GM21526 (cell line): ENCODE results near the gene ADARB2.
"Not testable (repeated sequence)": the region's sequence is repeated elsewhere in the genome, so short reads cannot be mapped to it uniquely, and the experiment has no call there.

Source experiments
- ATAC-seq: cut with Tn5 transposase; IDR thresholded peaks from one replicate; pipeline ENCODE4 v1.9.1; 2021; ENCODE audit warnings: moderate library complexity; ENCODE audit not compliant: unreplicated experiment, low FRiP score

Gene ADARB2

GRCh38 chr10:1404323-1405260, 332.7 kb downstream of the ADARB2 start:
- ATAC-seq, result no peak

GRCh38 chr10:1403508-1404322, 333.6 kb downstream of the ADARB2 start:
- no peak for ATAC-seq

GRCh38 chr10:1402816-1403507, 334.4 kb downstream of the ADARB2 start:
- no peak for ATAC-seq

DNA sequence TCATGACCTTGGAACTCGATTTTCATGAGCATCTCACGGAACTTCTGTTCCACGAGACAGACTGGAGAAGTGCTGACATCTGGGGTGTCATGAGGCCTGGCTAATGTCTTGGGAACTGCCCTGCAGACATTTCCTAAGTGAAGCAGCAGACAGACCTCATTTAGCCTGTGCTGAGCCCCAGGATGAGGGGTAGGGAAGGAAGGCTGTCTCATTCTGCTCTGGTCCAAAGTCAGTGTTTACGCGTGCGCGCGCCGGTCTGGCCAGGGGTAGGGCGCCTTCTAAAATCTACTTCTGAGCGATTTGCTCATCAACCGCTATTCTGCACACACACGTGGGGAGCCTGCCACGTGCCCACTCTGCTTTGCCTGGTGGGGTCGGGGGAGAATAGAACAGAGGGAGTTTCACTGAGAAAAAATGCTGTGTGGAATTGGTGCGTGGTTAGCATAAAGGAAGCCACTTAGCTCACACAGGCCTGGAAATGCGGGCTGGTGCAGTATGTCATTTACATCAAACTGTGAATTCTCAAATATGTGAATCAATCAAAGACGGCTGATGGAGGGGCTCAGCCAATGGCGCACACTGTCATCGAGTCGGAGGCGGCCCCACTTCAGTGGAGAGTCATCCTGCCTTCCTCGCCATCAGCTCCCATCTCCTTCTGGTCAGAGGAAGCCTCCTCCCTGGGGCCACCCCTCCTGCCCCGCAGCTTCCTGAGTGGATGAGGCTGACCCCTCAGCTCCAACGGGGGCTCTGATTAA, 335.1 kb downstream of the ADARB2 start:
- ATAC-seq, result no peak

DNA sequence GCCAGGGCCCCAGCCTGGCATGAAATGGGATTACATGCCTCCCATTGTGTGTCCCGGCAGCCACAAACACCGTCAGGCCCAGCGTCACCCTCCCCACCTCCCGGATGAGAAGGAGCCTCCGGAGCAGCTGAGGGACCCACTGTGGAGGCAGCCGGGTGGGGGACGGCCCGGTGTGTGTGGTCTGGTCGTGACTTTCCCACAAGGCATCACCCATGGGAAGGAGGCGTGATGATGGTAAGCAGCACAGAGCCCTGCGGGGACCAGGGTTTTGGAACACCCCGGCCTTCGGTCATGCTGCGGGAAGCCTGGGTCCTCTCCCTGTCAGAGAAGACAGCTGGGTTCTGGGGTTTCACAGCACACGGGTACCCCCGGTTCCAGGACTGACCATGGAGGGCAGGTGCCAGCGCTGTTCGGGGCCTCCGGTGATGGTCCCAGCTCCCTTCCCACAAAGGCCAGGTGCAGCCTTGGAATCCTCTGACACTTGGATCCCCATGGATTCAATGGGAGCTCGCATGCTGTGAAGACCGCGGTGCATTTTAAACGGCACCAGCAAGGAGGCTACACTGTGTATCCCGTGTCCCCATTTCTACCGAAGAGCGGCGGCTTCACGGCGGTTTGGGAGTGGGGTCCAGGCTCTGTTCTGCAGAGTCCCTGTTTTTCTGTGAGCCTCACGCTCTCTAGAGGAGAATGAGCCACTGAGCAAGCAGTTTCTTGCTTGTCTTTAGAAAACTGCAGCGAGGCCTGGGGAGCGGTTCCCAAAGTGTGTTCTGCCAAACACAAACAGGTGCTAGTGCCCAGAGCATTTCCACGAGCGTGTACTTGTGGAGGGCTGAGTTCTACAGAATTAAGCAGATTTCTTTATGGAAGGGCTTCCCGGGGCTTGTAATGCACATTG, 336.0 kb downstream of the ADARB2 start:
- no peak for ATAC-seq

- no peak for ATAC-seq
Observed at GRCh38 chr10:1400101-1401070, 336.9 kb downstream of the ADARB2 start.

GRCh38 chr10:1399431-1400100, 337.8 kb downstream of the ADARB2 start:
- ATAC-seq, result no peak

- no peak for ATAC-seq
Observed at GRCh38 chr10:1398626-1399410, 338.5 kb downstream of the ADARB2 start.

GRCh38 chr10:1398116-1398515, 339.2 kb downstream of the ADARB2 start:
- not testable (repeated sequence) for ATAC-seq

DNA sequence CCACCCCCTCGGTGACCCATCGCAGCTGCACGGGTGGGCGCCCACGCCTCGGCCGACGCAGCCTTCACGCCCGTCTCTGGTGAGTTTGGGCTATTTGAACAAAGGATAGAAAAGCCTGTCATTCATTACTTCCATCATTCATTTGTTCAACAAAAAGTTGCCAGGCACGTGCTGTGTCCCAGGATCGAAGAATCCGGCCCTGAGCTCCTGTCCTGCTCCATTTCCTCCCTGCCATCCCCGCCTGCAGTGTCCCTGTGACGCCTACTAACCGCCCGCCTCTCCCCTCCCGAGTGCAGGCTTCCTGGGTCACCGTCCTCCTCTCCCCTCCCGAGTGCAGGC, 341.1 kb downstream of the ADARB2 start:
- ATAC-seq, result no peak

DNA sequence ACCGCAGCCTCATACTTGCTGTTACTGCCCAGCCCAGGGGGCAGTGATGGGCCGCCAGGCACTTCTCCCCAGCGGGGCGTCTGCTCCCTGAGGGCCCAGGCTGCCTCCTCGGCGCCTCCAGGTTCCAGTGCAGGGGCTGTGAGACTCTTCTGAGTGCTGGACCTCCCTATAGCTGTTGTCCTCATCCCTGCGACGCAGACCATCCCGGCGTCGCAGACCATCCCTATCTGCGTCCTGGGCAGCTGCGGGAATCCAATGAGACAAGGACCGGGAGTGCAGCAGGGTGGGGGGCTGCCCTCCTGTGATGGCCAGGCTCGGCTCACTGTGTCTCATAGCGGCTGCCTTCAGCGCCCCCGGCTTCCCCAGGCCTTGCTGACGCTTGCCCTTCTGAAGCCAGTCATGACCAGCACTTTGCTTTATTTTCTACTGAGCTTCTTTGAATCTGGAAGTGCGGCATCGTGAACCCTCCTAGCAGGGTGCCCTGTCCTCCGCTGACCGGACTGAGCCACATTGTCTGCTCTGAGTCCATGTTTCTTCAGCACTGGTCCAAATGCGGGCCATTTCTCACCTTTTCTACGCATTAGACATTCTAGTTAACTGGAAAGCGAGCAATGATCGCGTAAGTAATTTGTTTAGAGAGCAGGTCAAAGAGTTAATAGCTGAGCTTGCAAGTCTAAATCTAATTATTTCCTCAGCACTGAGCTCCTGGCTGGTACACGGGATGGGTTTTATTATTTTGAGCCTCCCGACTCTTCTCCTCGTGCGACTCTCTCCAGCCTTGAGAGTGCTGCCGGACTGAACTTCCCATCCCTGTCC, 341.6 kb downstream of the ADARB2 start:
- ATAC-seq, result no peak

- no peak for ATAC-seq
Observed at GRCh38 chr10:1395025-1395480, 342.3 kb downstream of the ADARB2 start.

DNA sequence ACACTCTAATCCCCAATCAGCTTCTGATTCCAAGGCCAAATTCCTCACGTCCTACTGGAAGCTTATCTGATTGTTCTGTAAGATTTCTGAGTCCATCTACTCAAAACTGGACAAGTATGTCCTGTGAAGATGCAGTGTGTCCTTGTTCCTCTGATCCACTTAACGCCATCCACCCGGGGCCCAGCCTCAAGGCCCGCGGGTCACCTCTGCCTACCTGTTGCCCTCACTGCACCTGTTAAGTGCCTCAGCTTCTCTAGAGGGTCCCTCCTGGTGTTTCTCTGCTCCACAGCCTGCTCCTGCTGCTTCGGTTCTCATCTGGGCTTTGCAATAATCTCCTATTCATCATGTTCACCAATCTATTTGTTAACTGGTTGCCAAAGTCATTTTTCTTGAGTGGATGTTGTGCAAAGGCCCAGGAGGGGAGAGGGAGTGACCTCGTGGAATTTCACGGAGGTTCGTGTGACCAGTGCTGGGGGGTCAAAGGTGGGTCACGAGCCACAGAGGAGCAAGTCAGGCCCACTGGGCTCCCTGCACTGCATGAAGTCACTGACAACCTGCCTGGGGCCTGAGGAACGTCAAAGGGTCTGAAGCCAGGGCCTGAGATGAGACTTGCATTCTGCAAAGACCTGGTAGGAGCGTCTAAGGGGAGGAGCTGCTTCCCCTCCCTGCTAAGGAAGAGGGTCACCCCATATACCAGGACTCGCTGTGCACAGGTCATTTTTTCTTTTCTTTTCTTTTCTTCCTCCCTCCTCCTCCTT, 343.0 kb downstream of the ADARB2 start:
- ATAC-seq, result no peak

- ATAC-seq, result no peak
Observed at GRCh38 chr10:1393481-1393880, 343.8 kb downstream of the ADARB2 start.

- ATAC-seq, result no peak
Observed at GRCh38 chr10:1392127-1392526, 345.2 kb downstream of the ADARB2 start.
